ENCODE measurements around the gene EEA1. TPM values are rescaled to one million over a fixed set of nuclear protein-coding genes. Genes with fewer than 3 reads are reported as not detected.

The EEA1 gene
- total and polyA plus RNA-seq, 2 of the 8 experiments (the other 6 are each of a cell fraction or from before 2014, with no cell fraction given) = 1.0 to 18.8 TPM

- Histone ChIP-seq H2BK120ac (replicated peaks; ENCODE audit: low read depth, low read length) (no peak overlapping the region), H4K8ac (ENCODE audit: extremely low read depth, insufficient read depth, low read length) (no peak overlapping the region), H2BK15ac (ENCODE audit: low read length) (no peak overlapping the region), H3K9ac (replicated peaks in 1 of 4; ENCODE audit: extremely low read depth in 1 of 4, low read depth in 3 of 4, low read length in 3 of 4) (no peak overlapping the region), H3K79me1 (ENCODE audit: low read depth, low read length) (no peaks in the 10 kb centered on the region; the same call in 1 of the 2 replicates), H3K4me3 (ENCODE audit: extremely low read depth in 1 of 4, insufficient read depth in 2 of 4, low read depth in 3 of 4, low read length in 4 of 4) (no peak overlapping the region), H3K27ac (ENCODE audit: low read depth, low read length) (no peak overlapping the region), H2AFZ (ENCODE audit: low read length) (no peak overlapping the region), H4K91ac (replicated peaks; ENCODE audit: insufficient read length, low read length) (no peak overlapping the region), H4K20me1 (replicated peaks in 1 of 2; ENCODE audit: control insufficient read depth in 1 of 2, insufficient read depth in 2 of 2, low read length in 2 of 2) (no peaks in the 10 kb centered on the region), H3K4me1 (replicated peaks in 1 of 4; ENCODE audit: control insufficient read depth in 3 of 4, insufficient read depth in 4 of 4, low read length in 3 of 4) (peaks cover 0 to 3% (median 0%) of the 10 kb centered on the region in 4 experiments; a peak in 1 of 7 replicates), H4K5ac (ENCODE audit: insufficient read length, low read depth, low read length) (no peak overlapping the region), H3K23ac (ENCODE audit: insufficient read length) (no peak overlapping the region), H3K4ac (replicated peaks; ENCODE audit: insufficient read length, low read depth, low read length) (no peak overlapping the region), H3K4me2 (ENCODE audit: insufficient read depth in 1 of 2, low read depth in 2 of 2, low read length in 2 of 2) (no peak overlapping the region), H3K79me2 (ENCODE audit: control insufficient read depth in 1 of 2, insufficient read depth in 2 of 2, low read length in 2 of 2) (peaks cover 0 to 22% of the 10 kb centered on the region in 2 experiments; a peak in 2 of 4 replicates), H3K23me2 (ENCODE audit: low read depth, low read length) (no peaks in the 10 kb centered on the region), H3K9me3 (ENCODE audit: insufficient read depth in 2 of 2, low read depth in 1 of 2, low read length in 1 of 2) (no peaks in the 10 kb centered on the region), H3K56ac (replicated peaks; ENCODE audit: insufficient read length, low read depth, low read length) (no peak overlapping the region), H3K36me3 (ENCODE audit: control insufficient read depth in 2 of 4, insufficient read depth in 4 of 4, low read length in 3 of 4) (no peaks in the 10 kb centered on the region), H3K27me3 (replicated peaks in 1 of 4; ENCODE audit: control insufficient read depth in 3 of 4, extremely low read depth in 1 of 4, insufficient read depth in 3 of 4, low read length in 3 of 4) (no peaks in the 10 kb centered on the region), H2BK12ac (ENCODE audit: low read depth, low read length) (no peak overlapping the region), H2BK5ac (ENCODE audit: low read depth, low read length) (no peak overlapping the region), H2BK20ac (ENCODE audit: low read length) (no peak overlapping the region), H2AK5ac (ENCODE audit: low read depth, low read length) (no peak overlapping the region), H3K14ac (ENCODE audit: insufficient read length) (no peak overlapping the region), H3K18ac (ENCODE audit: extremely low read depth, low read length) (no peak overlapping the region)
- DNase-seq (ENCODE audit: low read depth in 1 of 2, low spot score in 2 of 2) (no peak), FAIRE-seq (no peak)
- TF ChIP-seq SIN3A (conservative IDR thresholded peaks at IDR 0.05 in 1 of 2, IDR thresholded peaks at IDR 0.05 in 1 of 2; ENCODE audit: low read depth in 1 of 2, low read length in 2 of 2) (no peak), RAD21 (IDR thresholded peaks at IDR 0.05 in 1 of 2, conservative IDR thresholded peaks at IDR 0.05 in 1 of 2; ENCODE audit: low read depth in 2 of 2, low read length in 2 of 2) (no peak), GTF2F1 (IDR thresholded peaks at IDR 0.05; ENCODE audit: borderline replicate concordance, low read depth, low read length) (no peak), CHD1 (IDR thresholded peaks at IDR 0.05; ENCODE audit: low read depth, low read length) (no peak), SP4 (IDR thresholded peaks at IDR 0.05; ENCODE audit: low read length) (no peak)
- TF ChIP-seq, protein P1, sequence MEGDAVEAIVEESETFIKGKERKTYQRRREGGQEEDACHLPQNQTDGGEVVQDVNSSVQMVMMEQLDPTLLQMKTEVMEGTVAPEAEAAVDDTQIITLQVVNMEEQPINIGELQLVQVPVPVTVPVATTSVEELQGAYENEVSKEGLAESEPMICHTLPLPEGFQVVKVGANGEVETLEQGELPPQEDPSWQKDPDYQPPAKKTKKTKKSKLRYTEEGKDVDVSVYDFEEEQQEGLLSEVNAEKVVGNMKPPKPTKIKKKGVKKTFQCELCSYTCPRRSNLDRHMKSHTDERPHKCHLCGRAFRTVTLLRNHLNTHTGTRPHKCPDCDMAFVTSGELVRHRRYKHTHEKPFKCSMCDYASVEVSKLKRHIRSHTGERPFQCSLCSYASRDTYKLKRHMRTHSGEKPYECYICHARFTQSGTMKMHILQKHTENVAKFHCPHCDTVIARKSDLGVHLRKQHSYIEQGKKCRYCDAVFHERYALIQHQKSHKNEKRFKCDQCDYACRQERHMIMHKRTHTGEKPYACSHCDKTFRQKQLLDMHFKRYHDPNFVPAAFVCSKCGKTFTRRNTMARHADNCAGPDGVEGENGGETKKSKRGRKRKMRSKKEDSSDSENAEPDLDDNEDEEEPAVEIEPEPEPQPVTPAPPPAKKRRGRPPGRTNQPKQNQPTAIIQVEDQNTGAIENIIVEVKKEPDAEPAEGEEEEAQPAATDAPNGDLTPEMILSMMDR (IDR thresholded peaks at IDR 0.05; ENCODE audit: control extremely low read depth in 1 of 3, insufficient read depth in 1 of 3, low read depth in 1 of 3, low read length in 3 of 3) = no peak
- WGBS, 2 experiments (ENCODE audit: extremely low coverage in 1 of 2, insufficient coverage in 1 of 2, insufficient read length in 1 of 2, insufficient replicate concordance in 2 of 2, low coverage in 1 of 2, low lambda C conversion rate in 2 of 2, missing lambda C conversion rate in 1 of 2) = 90% methylated on average over 6 of the region's 6 CpGs; no CpG with 5 or more reads in 1 of the 2 experiments
- ChIA-PET CTCF (ENCODE audit: partially characterized antibody) (no interaction called here), POLR2A (ENCODE audit: partially characterized antibody) (no interaction called here)
Observed at GRCh38 chr12:92900941-92901340, 28.2 kb downstream of the EEA1 start.

All from H1 (cell line).